ENCODE results near the gene SERPINB3. TPM values are rescaled to one million over a fixed set of nuclear protein-coding genes. Genes with fewer than 3 reads are reported as not detected.
A peak's percentile ranks its signal among the peaks of the same experiment; 100 is the strongest.

The SERPINB3 gene
- total RNA-seq, 6 experiments from 2014 or later, result not detected

DNA sequence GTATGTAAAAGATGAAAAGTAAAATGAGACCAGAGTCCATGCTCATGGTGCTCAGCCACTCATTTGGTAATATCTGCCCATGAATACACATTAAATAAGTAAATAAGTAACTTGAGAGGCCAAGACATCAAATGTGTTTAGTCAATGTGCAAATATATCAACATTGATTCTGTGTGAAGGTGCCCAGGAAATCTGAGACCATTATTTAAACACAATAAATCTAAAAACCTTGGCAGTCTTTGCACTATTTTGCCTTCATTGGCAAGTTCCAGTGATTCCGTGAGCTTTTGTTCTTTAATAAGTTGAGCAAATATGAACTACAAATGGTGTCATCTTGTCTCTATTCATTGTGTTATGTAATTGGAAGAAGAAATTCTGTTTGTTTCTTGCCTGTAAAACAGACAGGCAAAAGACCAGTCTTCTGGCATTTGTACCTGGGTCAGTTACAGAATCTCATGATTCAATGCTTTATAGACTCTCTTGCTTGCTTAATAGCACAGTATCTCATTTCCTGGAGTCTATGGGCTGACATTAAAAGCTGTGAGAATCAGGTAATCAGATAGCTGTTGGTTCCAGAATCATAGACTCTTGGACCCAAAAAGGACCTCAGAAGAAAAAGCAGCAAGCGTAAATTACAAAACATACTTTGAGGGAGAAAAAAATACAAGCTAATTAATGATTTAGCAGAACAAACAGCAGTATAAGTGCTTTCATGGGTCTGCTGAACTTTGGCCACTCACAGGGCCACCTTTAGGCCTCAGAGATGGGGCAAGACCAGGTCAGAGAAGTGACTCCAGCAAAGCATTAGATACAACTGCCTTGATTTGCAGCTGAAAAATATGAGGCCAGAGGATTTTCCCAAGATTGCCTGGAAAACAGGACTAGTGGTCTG lies 20.0 kb upstream of the SERPINB3 start:
- Histone ChIP-seq H3K36me3 (no peaks in the 10 kb centered on the region), H3K4me1 (peaks cover 0 to 13% (median 4%) of the 10 kb centered on the region in 4 donors), H3K27me3 (no peaks in the 10 kb centered on the region), H3K27ac (peak overlapping the region in 2 of 3 donors; percentile 48 to 52), H3K4me3 (no peak overlapping the region), H3K9me3 (no peaks in the 10 kb centered on the region)
- DNase-seq, result peak; percentile 35 to 77 (median 71)
- intact Hi-C loops (cut with DNase I), result no loop called here
- no peak for TF ChIP-seq POLR2A (IDR thresholded peaks at IDR 0.05)
- TF ChIP-seq, protein P1, sequence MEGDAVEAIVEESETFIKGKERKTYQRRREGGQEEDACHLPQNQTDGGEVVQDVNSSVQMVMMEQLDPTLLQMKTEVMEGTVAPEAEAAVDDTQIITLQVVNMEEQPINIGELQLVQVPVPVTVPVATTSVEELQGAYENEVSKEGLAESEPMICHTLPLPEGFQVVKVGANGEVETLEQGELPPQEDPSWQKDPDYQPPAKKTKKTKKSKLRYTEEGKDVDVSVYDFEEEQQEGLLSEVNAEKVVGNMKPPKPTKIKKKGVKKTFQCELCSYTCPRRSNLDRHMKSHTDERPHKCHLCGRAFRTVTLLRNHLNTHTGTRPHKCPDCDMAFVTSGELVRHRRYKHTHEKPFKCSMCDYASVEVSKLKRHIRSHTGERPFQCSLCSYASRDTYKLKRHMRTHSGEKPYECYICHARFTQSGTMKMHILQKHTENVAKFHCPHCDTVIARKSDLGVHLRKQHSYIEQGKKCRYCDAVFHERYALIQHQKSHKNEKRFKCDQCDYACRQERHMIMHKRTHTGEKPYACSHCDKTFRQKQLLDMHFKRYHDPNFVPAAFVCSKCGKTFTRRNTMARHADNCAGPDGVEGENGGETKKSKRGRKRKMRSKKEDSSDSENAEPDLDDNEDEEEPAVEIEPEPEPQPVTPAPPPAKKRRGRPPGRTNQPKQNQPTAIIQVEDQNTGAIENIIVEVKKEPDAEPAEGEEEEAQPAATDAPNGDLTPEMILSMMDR (IDR thresholded peaks at IDR 0.05), result no peak
- ATAC-seq, result peak; percentile 91 to 95 (median 92)
- 31% methylated on average over 2 of the region's 2 CpGs for WGBS (ENCODE audit: insufficient coverage, low coverage, low lambda C conversion rate, missing lambda C conversion rate)

DNA sequence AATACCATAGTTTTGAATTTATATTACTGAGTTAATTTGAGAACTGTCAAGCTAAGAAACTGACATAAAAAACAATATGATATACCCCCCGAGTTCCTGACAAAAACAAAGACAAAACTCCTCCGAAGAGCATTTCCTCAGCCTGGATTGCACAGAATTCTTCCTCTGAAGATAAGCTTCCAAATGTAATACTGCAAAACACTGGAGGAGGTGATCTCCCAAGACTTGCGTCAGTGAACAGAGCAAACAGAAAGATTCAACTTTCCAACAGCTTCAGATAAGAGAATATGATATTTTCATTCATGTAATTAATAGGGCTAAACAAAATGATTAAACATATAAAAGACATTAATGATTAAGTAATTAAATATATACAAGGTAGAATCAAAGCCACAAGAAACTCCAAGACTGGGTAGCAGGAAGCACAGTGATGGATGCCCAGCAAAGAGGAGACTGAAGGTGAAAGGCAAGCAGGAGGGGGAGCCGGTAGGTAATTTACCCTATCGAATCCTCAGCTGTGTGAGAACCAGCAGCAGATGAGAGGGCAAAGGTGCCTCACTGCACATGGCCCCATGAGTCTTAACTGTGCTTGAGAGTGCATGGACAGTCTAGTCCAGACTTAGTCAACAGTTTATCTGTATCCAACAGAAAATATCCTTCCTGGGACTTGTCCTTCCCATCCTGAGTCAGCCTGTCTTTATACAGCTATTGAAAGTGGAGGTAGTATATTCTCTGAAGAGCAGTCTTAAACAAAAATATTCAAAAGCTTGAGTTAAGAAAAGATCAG lies 18.3 kb upstream of the SERPINB3 start:
- intact Hi-C loops (cut with DNase I), result no loop called here
- ATAC-seq, result no peak
- H3K27me3 ChIP-seq, result no peaks in the 10 kb centered on the region
- WGBS (ENCODE audit: insufficient coverage, low coverage, low lambda C conversion rate, missing lambda C conversion rate), result 74% methylated on average over 5 of the region's 5 CpGs
- DNase-seq, result no peak
- no peaks in the 10 kb centered on the region for H3K36me3 ChIP-seq
- peaks cover 0 to 13% (median 4%) of the 10 kb centered on the region in 4 donors for H3K4me1 ChIP-seq
- H3K4me3 ChIP-seq, result no peak overlapping the region
- no peak for TF ChIP-seq POLR2A (IDR thresholded peaks at IDR 0.05)
- H3K9me3 ChIP-seq, result no peaks in the 10 kb centered on the region
- no peak overlapping the region for H3K27ac ChIP-seq

DNA sequence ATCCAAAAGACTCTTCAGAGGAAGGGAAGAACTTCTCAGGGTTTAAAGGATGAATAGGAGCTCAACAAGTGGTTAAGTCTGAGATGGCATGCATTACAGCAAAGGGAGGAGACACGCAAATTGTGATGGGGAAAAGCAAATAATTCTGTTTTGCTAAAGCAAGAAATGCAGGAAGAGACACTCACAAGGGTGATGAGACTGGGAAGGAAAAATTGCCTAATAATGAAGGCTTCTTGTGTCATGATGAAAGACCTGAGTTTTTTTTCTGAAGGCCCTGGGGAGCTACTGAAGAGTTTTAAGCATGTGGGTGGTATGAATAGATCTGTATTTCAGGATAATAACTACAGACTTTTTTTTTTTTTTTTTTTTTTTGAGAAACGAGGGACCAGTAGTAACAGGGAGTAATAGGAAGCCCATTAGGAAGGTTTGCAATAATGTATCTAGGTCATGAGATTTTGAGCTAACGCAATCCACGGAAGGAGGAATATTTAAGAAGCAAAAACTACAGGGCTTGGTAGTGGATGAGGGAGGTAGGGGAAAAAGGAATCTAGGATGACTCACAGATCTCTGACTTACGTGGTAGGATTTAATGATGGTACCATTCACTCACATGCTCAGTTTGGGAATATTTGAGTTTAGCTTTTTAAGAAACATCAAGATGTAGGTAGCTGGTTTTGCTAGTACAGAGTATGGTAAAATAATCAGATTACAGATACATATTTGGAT lies 16.0 kb upstream of the SERPINB3 start:
- WGBS (ENCODE audit: insufficient coverage, low coverage, low lambda C conversion rate, missing lambda C conversion rate), result 50% methylated on average over 5 of the region's 5 CpGs
- ATAC-seq (no peak), DNase-seq (no peak)
- H3K4me3 ChIP-seq, result no peak overlapping the region
- no peaks in the 10 kb centered on the region for H3K27me3 ChIP-seq
- H3K36me3 ChIP-seq, result no peaks in the 10 kb centered on the region
- H3K4me1 ChIP-seq, result peaks cover 0 to 10% (median 4%) of the 10 kb centered on the region in 4 donors
- no peak overlapping the region for H3K27ac ChIP-seq
- intact Hi-C loops (cut with DNase I), result no loop called here
- H3K9me3 ChIP-seq, result no peaks in the 10 kb centered on the region
- TF ChIP-seq, protein P1 (IDR thresholded peaks at IDR 0.05), result no peak
- no peak for TF ChIP-seq POLR2A (IDR thresholded peaks at IDR 0.05)

DNA sequence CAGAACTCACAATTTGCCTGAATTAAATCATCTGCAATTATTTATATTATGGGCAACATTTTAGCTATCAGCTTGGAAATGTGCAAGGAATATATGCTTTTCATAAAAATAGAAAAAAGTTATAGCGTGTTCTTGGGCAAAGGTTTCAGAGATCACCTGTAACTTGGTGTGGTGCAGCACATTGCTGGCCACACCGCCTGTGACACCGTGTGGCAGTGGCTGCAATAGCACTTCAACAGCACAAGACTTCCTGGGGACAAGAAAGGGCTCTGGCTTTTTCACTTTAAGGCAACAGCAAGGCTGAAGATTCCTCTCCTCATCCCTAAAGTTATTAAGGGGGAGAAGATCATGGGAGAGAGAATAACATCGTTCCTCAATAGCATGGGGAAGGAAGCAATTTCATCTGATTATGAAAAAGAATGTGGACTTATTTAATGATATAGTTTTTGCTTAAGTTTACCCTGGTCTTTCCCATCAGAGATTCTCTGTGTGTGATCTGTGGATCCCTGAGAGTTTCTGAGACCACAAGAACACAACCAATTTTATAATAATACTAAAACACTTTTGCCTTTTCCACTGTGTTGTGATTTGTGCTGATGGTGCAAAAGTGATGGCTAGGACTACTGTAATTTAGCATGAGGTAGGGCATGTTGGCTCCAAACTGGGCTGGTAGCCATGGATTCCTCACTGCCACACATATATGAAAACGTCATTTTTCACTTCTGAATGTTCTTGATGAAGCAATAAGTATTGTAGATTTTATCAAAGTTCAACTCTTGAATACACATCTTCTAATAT lies 15.0 kb upstream of the SERPINB3 start:
- intact Hi-C loops (cut with DNase I), result no loop called here
- DNase-seq, result peak; percentile 34 to 63 (median 49)
- Histone ChIP-seq H3K9me3 (no peaks in the 10 kb centered on the region), H3K27me3 (no peaks in the 10 kb centered on the region), H3K4me1 (peaks cover 0 to 9% (median 2%) of the 10 kb centered on the region in 4 donors), H3K27ac (no peak overlapping the region), H3K4me3 (no peak overlapping the region), H3K36me3 (no peaks in the 10 kb centered on the region)
- ATAC-seq, result peak; percentile 82 to 94 (median 86)
- 7% methylated on average over 5 of the region's 5 CpGs for WGBS (ENCODE audit: insufficient coverage, low coverage, low lambda C conversion rate, missing lambda C conversion rate)
- TF ChIP-seq, protein P1 (IDR thresholded peaks at IDR 0.05), result peak; percentile 39 to 60 (median 52)
- no peak for TF ChIP-seq POLR2A (IDR thresholded peaks at IDR 0.05)
